ENCODE results near the gene CREG2.

Gene CREG2

GRCh38 chr2:101307503-101307902, 79.8 kb downstream of the CREG2 start:
- DNase-seq (ENCODE audit: low spot score) = no peak

GRCh38 chr2:101306410-101306809, 80.9 kb downstream of the CREG2 start:
- DNase-seq (ENCODE audit: low spot score) = no peak

DNA sequence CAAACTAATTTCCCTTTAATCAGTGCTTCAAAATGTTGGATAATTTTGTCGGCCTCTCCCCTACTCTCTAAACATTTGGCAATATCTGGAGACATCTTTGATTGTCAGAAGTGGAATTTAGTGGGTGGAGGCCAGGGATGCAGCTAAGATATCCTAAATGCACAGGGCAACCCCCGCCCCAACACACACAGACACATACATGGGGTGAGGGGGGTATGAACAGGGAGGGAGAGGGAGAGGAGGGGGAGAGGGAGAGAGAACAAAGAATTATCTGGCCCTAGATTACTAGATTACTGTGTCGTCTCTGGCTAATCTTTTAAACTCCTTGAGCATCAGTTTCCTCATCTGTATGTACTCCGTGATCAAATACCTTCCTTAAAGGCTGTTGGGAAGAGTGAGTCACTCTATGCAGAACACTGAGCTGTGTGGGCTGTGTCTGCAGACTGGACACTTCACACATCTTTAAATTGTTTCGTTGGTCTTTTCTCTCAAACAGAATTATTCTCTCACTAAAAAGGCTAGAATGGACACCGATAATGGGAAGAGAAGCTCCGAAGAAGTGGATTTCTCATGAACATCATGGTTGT, 81.7 kb downstream of the CREG2 start:
- DNase-seq (ENCODE audit: low spot score) = no peak

DNA sequence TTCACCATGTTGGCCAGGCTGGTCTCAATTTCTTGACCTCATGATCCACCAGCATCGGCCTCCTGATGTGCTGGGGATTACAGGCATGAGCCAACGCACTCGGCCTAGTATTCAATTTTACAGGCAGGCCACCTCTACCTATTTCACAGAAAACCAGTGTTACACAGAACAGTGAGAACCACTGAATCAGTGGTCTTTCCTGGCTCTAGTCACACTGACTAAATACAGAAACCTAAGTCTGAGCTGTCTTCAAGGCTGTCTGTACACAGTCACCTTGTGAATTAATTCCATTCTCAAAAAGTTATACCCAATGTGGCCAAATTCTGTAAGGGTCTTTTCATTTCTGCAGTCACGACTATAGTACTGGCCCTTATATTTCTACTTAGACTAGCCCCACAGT, 82.3 kb downstream of the CREG2 start:
- DNase-seq (ENCODE audit: low spot score) = no peak

- DNase-seq (ENCODE audit: low spot score) = no peak
Observed at GRCh38 chr2:101303688-101304087, 83.6 kb downstream of the CREG2 start.

DNA sequence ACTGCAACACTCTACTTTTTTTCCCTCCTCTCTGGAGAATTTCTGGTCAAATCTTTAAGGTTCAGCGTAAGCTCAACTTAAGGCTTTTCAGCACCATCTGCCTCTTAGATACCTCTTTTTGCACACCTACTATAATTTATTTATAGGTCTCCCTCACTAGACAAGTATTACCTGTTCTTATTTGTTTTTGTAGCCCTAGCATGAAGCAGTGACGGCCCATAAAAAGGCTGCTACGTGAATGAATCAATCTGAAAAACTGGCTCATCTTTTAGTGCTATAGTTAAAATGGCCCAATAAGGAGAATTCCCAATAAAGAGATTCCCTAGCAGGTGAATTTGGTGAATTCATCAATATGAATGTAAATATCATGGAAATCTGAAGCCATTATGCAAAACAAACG, 85.3 kb downstream of the CREG2 start:
- no peak for DNase-seq (ENCODE audit: low spot score)

DNA sequence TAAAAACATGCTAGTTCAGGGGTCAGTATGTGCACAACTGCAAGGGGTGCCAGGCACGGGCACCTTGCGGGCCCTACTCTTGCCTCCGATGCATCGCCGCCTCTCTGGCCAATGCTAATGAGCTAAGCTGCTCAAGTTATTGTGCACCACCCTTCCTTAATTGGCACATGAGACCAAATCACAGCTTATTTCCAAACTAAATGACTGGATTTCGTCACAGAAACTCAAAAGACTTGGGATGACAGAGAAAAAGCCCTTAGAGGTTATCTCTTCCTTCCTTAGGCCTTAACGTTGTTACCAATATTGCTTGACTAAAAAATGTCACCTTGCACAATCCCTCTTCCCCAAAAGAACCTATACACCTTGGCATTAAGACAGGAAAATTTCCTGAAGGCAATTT, 86.5 kb downstream of the CREG2 start:
- no peak for DNase-seq (ENCODE audit: low spot score)

DNA sequence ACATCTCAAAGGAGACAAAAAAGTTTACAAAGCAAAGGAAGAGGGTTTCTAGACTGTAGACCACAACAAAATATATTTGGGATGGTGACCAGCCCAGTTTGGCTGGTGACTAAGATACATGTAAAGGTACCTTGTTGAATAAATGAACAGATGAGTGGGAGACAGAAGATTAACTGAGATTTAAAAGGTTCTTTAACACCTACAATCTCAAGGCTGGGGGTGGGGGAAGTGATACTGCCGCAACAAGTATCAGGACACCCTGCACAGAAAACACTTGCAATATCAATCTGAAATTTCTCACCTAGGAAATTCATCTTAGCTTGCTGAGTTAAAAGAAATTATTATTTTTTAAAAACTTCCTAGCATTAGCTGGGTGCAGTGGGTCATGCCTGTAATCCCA, 87.1 kb downstream of the CREG2 start:
- no peak for DNase-seq (ENCODE audit: low spot score)

GRCh38 chr2:101299604-101300003, 87.7 kb downstream of the CREG2 start:
- no peak for DNase-seq (ENCODE audit: low spot score)

DNA sequence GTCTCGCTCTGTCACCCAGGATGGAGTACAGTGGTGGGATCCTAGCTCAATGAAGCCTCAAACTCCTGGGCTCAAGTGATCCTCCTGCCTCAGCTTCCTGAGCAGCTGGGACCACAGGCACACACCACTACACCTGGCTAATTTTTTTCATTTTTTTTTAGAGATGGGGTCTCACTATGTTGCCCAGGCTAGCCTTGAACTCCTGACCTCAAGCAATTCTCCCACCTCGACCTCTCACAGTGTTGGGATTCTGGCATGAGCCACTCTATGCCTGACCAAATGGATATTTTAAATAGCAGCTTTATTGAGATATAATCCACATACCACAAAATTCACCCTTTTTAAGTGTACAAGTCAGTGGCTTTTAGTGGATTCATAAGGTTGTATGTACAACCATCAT, 89.9 kb downstream of the CREG2 start:
- DNase-seq (ENCODE audit: low spot score) = no peak

GRCh38 chr2:101296371-101296770, 90.9 kb downstream of the CREG2 start:
- DNase-seq (ENCODE audit: low spot score) = no peak

GRCh38 chr2:101295895-101296294, 91.4 kb downstream of the CREG2 start:
- DNase-seq (ENCODE audit: low spot score) = no peak
